MM.1S (cell line): ENCODE results near the gene PTPRR.

ENCODE experiments used
- EZH2 ChIP-seq: fragments of 300-600 bp; sonication (generic); optimal IDR thresholded peaks from 2 replicates; pipeline ENCODE3; 2017; ENCODE audit warnings: low read depth, mild to moderate bottlenecking, antibody characterized with exemption, low read length, mixed read lengths
- EZH2phosphoT487 ChIP-seq: fragments of 300-600 bp; sonication (generic); IDR thresholded peaks from 2 replicates; pipeline ENCODE4 v1.6.1; 2018; ENCODE audit warnings: antibody characterized with exemption, low read length
- TF ChIP-seq, protein P1 (sequence below): fragments of 300-600 bp; sonication (generic); IDR thresholded peaks from 2 replicates; pipeline ENCODE4 v1.5.1; 2016; ENCODE audit warnings: antibody characterized with exemption, low read length, mixed read lengths

DNA sequence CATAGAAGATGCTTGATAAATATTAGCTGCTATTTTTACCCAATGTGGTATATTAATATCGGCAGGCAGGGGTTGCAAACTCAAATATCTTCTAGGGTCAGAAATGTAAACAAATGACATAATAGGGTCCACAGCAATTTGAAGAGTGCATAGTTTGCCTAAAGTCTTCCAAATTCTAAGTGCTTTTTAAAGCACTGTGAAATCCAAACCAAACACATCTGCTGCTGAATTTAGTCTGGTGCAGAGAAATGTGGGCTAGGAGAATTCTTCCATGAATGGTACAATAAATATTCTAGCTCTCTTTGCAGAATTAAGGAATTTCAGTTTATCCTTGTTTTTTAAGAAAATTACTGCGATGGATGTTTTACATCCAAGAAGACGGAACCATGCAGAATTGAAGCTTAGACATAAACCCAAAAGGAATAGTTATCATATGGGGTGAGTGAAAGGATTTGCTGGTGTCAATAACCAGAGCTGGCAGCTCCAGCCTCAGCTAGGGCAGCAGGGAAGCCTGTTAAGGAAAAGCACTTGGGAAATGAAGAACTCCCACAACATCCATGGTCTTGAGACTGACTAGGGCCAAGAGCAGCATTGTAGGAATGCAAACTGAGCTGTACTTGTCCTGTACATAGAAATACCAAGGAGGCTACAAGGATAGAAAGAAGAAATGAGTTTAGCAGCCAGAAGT is 65.5 kb downstream of the PTPRR start:
- TF ChIP-seq, protein P1, sequence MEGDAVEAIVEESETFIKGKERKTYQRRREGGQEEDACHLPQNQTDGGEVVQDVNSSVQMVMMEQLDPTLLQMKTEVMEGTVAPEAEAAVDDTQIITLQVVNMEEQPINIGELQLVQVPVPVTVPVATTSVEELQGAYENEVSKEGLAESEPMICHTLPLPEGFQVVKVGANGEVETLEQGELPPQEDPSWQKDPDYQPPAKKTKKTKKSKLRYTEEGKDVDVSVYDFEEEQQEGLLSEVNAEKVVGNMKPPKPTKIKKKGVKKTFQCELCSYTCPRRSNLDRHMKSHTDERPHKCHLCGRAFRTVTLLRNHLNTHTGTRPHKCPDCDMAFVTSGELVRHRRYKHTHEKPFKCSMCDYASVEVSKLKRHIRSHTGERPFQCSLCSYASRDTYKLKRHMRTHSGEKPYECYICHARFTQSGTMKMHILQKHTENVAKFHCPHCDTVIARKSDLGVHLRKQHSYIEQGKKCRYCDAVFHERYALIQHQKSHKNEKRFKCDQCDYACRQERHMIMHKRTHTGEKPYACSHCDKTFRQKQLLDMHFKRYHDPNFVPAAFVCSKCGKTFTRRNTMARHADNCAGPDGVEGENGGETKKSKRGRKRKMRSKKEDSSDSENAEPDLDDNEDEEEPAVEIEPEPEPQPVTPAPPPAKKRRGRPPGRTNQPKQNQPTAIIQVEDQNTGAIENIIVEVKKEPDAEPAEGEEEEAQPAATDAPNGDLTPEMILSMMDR: no peak
- TF ChIP-seq EZH2 (no peak), EZH2phosphoT487 (no peak)
